ENCODE measurements around the gene PRR19.

Gene PRR19

DNA sequence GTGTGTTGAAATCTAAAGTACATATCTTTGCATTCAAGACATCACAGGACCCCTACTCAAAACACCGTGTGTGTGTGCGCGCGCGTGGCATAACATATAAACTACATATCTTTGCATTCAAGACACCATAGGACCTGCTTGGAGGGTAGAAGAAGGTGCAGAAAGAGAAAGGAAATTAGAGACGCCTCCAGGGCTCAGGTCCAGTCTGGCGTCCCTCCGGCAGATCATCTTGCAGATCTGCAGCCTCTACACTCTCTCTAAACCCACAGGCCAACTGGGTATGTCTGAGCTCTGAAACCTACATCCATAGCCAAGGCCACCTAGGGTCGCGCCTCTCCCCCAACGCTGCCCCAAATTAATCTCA lies 1.2 kb downstream of the PRR19 start:
- DNase-seq = no peak

DNA sequence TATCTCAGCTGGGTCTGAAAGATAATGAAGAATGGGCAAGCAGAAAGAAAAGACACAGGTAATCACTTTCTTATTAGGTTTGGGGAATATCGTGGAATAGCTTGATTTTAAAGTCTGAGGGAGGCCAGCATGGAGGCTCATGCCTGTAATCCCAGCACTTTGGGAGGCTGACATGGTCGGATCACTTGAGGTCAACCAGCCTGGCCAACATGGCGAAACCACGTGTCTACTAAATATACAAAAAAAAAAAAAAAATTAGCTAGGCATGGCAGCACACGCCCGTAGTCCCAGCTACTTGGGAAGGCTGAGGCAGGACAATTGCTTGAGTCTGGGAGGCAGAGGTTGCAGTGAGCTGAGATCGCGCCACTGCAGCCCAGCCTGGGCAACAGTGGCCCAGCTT lies 1.9 kb downstream of the PRR19 start:
- no peak for DNase-seq

DNA sequence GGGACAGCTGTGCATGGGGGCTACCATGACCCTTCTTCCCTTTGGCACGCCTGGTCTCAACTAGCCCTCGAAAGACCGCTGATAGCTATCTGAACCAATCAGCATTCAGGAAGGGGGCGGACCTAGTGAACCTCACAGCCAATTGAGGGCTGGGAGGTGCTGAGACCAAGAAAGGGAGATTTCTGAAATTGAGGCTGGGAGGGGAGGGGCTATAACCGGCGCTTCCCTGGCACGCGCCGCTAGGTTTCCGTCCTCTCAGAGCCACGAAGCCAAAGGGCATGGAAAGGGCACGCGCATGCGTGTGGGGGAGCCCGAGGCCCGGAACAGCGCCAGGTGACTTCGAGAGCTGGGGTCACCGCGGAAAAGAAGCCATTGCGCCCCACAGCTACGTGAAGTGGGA lies 4.7 kb downstream of the PRR19 start:
- DNase-seq = no peak

DNA sequence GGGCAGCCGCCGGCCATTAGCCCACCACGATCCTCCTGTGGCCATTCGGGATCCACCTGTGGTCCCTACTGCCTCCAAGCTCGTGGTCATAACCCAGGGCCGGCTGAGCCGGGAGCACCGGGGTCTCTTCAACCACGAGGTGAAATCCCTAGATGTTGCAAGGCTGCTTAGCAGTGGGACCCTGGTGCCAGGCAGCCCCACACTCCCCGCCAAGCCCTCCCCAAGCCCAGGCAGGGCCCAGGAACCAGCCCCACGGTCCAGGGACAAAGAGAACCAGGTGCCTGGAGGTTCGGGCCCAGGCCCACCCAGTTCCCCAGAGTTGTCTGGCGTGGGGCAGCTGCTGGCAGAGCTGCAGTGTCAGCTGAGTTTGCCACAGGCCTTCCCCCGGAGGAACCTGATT lies 7.8 kb downstream of the PRR19 start:
- no peak for DNase-seq

DNA sequence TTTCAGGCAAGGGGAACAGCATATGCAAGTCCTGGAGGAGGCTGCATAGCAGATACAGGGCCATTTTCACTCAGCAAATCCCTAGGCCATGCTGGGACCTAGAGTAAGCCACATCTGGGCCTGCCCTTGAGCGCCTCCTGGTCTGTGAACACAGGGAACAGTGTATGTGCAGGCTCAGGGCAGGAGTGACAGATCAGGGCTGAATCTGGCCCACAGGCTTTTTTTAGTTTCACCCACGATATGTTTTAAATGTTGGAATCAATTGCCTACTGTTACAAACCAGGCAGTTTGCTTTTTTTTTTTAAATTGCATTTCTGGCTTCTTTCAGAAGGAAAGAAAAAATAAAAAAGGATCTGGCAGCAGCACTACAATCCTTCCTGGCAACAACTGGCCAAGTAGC lies 9.7 kb downstream of the PRR19 start:
- no peak for DNase-seq

DNA sequence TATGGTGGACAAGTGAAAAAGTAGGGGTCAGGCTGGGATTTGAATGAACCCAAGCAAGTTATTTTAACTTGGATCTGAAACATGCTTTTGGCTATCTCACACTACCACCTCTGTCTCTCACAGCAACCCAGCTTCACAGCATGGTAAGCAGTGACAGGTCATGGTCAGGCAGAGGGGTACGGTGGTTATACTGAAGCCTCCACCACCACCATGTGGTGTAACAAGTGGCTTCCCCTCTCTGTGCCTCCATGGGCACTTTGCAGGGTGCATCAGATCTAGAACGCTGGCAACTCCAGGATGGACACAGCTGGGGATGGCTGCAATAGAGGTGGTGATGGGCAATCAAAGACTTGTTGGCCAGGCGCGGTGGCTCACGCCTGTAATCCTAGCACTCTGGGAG lies 10.4 kb downstream of the PRR19 start:
- DNase-seq = no peak

DNA sequence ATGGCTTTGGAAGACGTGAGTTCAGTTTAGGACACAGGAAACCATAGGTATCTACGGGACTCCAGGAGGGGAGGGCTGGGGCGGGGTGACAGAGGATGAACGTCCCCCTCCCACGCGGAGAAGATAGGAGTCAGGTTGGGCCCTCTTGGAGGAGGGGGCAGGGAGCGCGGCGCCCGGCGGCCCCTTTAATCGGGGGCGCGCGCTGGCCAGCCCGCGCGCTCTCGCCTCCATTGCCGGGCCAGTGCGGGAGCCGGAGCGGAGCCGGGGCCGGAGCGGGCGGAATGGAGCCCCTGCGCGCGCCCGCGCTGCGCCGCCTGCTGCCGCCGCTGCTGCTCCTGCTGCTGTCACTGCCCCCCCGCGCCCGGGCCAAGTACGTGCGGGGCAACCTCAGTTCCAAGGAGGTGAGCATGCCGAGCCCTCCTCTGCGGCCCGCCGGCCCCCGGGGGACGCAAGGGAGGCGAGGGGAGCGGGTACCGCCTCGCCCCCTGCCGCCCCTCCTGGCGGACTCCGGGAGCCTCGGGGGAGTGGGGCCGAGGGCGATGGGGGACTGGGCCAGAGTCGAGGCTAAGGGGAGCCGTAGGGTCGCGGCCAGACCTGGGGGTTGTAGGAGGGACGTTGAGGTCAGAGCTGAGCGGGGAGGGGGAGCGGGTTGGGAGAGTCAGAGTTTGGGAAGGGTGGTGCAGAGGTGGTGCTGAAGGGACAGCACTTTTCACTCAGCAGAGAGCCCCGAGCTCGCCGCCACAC lies 11.3 kb downstream of the PRR19 start, which contains the start of gene TMEM145:
Gene TMEM145 (plus strand): TSS at position 214 of the 744 bp plus-strand sequence. CDS start 68 bp downstream, at position 282.
- no peak for DNase-seq

DNA sequence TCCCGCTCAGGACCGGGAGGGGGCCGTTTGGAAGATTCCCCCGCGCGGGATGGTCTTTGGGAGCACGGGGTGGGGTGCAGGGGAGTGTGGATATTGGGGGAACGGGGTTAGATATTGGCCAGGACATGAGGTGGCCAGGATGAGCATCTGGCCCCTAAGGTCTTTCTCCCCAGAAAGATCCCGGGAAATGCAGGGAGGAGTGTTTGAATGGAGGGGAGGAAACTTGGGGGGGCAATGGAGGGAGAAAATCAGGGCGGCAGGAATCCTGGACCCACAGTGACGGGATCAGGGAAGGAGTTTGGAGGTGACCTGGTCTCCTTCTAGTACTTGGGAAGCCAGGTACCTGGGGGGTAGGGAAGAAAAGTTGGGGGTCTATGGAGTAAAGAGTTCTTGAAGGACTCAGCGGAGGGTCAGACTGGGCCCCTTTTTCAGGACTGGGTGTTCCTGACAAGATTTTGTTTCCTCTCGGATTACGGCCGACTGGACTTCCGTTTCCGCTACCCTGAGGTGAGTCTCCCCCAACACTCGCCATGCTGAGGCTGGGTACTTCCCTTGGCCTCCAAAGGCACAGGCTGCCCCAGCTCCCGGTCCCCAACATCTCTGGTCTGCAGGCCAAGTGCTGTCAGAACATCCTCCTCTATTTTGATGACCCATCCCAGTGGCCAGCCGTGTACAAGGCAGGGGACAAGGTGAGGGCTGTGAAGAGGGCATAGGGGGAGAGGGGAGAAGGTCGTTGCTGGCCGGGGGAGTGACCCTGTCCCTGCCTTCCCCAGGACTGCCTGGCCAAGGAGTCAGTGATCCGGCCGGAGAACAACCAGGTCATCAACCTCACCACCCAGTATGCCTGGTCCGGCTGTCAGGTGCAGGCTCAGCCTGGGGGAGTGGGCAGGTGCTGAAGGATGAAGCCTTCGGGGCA lies 12.2 kb downstream of the PRR19 start:
- DNase-seq = no peak

DNA sequence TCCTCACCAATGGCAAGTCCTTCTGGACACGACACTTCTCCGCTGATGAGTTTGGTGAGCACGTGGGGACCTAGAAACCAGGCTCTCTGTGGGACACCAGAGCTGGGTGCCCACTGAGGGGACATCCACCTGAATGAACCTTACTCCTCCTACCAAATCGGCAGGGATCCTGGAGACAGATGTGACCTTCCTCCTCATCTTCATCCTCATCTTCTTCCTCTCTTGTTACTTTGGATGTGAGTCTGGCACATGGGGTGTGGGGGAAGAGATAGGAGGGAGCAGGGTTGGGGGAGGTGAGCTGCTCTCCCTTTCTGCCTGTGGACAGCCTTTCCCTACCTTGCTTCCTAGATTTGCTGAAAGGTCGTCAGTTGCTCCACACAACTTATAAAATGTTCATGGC lies 13.1 kb downstream of the PRR19 start:
- DNase-seq = no peak

DNA sequence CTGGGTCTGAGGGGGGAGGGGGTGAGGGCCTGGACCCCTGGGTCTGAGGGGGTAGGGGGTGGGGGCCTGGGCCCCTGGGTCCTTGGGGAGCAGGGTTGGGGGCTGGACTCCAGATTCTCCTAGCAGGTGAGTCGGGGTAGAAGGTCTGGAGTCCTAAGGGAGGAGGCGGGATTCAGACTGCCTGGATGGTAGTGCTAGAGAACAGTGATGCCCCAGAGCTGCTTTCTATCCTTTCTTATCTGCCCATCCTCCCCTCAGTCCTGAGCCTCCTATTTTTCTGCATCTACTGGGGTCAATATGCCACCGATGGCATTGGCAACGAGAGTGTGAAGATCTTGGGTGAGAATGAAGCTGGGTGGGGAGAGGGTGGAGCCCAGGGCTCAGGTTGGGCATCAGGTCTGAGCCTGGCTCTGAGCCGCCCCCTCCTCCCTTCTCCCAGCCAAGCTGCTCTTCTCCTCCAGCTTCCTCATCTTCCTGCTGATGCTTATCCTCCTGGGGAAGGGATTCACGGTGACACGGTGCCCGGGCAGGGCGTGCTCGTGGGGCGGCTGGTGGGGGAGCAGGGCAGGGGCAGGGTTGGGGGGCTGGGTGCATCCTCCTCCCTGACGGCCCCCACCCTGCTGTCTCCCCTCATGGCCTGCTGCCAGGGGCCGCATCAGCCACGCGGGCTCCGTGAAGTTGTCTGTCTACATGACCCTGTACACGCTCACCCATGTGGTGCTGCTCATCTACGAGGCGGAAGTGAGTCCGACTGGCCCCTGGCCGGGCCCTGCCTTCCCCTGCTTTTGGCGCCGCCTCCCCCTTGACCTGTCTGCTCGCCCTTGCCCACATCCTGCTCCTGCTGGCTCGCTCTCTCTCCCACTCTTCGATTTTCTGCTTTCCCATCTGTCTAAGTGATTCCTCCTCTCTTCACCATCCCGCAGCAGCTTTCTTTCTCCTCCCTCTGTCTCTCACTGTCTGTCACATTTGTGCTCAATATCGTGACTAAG lies 14.6 kb downstream of the PRR19 start:
- DNase-seq = no peak

DNA sequence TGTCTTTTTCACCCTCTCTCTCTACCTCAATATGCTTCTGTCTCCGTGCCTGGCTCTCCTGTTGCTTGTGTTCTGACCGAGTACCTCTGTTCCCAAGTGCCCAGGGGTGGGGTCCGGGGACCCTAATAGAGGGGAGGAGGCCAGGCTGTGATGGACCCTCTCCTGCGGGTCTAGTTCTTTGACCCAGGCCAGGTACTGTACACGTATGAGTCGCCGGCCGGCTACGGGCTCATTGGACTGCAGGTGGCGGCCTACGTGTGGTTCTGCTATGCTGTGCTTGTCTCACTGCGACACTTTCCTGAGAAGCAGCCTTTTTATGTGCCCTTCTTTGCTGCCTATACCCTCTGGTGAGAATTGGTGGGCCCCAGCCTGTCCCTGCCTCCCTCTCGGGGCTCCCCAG lies 15.6 kb downstream of the PRR19 start:
- DNase-seq = no peak

DNA sequence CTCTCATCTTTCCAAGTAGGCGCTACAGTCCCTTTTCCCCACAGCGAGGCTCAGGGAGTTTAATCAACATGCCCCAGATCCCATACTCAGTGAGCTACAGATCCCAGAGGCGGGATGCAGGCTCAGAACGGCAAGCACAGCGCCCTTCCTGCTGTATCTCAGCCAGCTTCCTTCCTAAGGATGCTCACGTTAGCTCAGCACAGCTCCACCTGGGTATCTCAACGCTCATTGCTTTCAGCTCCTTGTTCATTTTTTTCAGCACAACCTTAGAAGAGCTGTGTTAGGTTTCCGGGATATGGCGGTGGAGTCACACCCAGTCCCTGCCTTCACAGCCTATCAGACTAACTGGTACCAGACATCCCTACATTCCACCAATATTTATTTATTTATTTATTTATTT lies 20.4 kb downstream of the PRR19 start:
- no peak for DNase-seq

DNA sequence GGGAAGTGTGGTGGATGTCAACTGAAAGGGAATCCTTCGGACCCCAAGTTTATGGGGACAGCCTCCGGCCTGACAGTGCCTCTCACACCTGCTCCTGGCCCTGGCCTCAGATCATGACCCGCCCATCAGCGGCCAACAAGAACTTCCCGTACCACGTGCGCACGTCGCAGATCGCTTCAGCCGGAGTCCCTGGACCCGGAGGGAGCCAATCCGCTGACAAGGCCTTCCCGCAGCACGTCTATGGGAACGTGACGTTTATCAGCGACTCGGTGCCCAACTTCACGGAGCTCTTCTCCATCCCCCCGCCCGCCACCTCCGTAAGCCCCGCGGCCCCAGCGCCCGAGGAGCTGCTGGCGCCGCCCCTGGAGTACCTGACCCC lies 21.5 kb downstream of the PRR19 start:
- DNase-seq = no peak

DNA sequence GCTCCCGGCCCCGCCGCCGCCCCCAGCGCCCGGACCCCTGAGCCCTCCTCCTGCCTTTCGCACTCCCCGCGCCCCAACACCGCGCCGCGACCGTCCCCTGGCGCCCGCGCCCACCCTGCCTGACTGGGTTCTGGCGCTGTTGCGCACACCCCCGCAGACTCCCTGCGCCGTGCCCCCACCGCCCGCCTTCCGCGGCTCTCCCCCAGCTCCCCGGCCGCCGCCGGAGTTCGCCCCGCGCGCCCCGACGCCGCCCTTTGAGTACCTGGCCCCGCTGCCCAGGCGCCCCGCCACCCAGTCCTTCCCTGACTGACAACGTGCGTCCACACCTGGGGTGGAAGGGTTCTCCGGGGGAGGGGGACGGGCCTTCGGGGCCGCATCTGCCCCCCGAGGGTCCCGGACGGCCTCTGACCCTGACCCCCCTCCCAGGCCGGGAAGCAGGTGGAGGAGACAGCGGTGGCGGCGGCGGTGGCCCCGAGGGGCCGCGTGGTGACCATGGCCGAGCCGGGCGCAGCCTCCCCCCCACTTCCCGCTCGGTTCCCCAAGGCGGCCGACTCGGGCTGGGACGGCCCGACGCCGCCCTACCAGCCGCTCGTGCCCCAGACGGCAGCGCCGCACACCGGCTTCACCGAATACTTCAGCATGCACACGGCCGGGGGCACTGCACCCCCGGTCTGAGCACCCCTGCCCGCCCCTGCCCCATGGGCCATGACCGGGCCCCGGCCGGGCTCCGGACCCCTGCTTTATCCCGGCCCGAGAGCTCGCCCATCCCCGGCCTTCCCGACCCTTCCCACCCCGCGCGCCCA lies 22.1 kb downstream of the PRR19 start:
- no peak for DNase-seq

DNA sequence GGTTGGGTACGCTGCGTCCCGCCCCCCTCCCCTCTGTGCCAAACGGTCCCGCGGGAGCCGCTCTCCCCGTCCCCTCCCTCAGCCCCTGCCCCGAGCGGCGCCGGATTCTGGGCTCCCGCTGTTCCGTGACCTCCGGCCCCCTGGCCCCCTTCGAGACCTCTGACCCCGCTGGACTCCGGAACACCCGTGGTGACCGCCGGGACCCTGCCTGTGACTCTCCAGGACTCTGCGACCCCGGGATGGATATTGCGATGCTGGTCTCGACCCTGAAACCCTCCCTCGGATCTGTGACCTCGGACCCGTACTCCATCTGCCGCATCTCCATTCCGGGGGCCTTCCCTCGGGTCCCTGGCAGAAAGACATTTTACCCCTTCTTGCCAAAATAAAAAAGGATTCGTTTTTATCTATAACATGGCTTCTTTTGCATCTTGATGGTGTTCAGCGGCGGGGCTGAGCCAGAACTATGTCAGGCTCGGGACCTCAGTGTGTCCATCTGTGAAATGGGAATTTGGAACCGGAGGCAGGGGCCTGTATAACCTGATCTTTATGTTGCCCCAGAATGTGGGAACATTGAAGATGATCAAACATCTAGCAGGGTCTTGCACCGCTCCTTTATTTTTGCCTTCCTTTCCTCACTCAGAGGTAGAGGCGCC lies 22.8 kb downstream of the PRR19 start:
- DNase-seq = no peak

DNA sequence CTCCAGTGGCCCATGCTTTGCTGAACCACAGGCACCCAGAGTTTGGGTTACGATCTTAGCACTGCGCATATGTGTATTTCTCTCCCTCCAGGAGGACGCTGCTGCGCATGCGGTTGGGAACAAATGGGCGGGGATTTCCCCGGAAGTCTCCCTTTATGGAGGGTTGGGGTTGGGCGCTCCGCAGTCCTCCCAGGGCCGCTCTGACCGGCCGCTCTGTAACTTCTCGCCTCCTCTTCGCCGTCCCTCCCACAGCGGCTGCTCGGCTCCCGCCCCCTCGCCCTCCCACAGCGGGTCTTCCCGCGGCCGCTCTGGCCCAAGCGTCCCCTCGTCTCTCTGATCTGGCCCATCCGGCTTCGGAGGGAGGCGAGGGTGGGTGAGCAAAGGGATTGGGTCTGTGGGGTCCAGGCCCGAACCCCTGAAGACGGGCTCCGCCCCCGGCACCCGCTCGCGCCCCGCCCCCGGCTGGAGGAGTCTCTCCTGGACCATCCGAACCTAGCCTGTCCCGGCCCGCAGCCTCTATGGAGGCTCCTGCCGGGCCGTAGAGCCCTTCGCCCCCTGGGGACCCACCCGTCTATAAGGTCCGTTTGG lies 23.5 kb downstream of the PRR19 start, which contains the start of gene MEGF8:
Gene MEGF8 (plus strand): TSS at position 328 of the 588 bp plus-strand sequence. CDS start 609 bp downstream, outside the sequence.
- peak; percentile 99 for DNase-seq

DNA sequence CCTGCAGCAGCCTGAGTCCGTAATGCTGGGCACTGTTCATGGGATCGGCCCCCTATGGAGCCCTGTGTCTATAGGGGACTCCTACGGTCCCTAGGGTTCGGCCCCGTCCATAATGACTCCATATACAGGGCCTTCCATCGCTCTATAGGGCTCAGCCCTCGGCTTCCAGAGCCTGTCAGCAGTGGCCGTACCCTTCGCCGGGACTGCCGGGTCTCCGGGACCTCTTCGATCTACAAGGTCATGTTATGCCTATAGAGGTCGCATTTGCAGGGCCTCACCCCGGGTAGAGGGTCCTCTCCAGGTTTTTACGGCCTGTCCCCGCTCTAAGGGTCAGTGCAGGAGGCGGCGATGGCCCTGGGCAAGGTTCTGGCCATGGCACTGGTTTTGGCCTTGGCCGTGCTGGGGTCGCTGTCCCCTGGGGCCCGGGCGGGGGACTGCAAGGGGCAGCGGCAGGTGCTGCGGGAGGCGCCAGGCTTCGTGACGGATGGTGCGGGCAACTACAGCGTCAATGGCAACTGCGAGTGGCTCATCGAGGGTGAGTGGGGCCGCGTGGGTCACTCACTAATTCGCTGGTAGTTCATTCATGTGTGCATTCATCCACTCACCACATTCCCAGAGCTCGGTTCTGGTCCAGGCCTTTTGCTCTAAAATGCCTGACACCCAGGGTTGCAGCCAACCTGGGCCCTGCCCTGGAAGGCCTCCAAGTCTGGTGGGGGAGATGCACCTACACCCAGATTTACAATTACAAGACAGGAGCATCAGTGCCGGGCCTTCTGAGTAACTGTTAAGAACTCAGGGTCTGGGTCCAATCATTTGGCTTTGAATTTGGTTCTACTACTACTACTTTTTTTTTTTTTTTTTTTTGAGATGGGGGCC lies 24.2 kb downstream of the PRR19 start:
- DNase-seq = no peak

DNA sequence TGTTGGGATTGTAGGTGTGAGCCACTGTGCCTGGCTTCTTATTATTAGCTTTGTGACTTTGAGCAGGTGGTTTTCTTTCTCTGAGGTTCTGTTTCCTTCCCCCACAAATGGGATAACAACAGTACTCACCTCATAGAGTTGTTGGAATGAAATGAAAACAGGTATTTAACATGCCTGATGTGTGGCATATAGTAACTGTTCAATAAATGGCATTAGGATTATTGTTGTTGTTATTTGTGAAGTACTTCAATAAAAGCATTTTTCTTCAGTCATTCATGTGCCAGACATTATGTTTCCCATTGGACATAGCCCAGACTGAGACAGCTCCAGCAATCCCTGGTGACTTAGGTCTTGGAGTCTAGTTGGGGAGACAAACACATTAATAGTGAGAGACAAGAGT lies 25.0 kb downstream of the PRR19 start:
- DNase-seq = no peak

DNA sequence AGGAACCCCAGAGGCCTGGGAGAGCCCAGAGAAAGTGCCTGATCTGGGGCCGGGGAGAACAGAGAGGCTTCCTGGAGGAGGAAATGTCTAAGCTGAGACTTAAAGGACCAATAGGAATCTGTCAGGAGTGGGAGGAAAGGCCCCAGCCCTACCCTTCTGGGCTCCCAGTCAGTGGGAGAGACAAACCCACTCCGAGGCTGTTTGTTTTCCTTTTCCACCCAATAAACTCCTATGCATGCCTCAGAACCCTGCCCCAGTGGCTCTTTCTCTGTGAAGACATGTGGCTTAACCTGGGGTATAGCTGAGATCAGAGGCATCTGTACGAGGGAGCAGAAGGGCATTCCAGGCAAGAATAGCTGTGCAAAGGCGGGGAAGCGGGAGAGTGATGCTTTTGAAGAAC lies 25.4 kb downstream of the PRR19 start:
- DNase-seq = no peak

DNA sequence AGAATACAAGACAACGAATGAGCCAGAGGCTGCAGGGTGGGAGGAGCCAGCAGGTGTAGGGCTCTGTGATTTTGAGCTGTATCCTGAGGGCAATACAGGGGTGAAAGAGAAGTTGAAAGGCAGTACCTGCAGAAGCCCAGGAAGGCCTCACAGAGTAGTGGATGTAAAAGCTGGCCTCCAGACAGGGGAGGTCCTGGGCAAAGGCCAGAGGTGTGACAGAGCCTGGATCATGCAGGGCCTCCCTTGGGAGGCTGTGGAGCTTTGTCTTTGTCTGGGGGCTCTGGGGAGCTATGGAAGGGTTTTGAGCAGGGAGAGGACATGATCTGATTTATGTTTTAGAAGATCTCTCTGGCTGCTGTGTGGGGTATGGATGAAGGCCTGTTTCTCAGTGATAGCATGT lies 26.2 kb downstream of the PRR19 start:
- DNase-seq = no peak
